ENCODE results near the gene BORCS8.
"Not testable (repeated sequence)": the region's sequence is repeated elsewhere in the genome, so short reads cannot be mapped to it uniquely, and the experiment has no call there.

BORCS8 gene

DNA sequence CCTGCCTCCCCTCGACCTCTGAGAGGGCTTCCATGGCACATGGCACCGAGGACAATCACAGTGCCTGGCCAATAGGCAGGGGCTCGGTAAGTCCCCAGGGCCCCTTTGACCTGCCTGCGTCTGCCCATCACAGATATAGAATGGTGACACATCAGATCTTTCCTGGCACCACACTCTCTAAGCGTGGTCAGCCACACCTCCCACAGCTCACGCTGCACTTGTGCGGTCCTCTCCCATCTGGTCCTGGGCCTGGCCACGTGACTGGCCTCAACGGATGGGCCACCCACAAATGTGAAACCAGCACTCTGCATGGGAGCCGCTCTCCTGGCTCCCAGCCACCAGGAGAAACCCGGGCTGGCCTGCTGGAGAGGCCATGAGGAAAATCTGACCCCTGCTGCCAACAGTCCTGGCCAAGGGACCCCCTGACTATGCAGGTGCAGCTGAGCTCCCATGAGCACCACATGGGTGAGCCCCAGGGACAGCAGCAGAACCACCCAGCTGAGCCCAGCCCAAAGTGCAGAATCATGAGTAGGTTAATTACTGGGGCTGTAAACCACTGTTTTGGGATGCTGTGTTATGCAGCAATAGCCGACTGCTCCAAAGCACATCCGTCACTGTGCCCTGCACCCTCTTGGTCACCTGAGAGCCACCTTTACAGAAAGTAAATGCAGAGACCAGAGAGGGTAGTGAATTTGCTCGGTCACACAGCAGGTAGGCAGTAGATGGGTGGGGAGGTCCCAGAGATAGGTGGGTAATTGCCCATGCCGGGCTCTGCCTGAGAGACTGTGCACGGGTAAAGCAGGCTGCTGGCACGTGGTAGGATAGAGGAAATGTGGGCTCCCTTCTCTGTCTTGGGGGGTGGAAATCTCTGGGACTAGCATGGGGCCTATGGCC, 12.2 kb downstream of the BORCS8 start:
- no peak for DNase-seq

DNA sequence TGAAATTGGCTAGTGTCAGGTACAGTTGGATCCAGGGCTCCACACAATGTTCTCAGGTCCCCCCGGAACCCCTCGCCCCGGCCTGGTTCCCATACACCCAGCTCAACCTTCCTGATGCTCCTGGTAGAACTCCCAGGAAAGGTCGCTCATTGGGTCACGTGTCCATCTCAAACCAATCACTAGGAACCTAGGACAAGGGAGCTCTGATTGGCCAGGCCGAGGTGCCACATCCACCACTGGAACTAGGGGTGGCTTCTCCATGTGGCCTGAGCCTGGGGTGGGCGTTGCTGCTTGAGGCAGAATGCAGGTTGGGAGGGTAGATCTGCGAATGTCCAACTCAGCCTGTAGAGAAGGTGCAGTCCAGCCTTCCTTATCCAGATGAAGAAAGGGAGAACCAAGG, 15.0 kb downstream of the BORCS8 start:
- DNase-seq: no peak

DNA sequence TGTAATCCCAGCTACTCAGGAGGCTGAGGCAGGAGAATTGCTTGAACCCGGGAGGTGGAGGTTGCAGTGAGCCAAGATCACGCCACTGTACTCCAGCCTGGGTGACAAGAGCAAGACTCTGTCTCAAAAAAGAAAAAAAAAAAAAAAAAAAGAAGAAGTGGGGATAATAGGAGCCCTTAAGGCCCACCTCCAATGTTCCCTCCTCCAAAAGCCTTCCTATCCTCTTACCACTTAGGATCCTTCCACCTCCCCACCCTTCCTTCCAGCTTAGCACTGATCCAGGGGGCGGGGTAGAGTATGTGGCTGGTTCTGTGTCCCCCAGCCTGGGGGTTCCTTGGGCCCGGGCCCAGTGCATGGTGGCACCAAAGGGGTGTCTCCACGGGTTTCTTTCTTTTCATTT, 18.7 kb downstream of the BORCS8 start:
- not testable (repeated sequence) for DNase-seq

DNA sequence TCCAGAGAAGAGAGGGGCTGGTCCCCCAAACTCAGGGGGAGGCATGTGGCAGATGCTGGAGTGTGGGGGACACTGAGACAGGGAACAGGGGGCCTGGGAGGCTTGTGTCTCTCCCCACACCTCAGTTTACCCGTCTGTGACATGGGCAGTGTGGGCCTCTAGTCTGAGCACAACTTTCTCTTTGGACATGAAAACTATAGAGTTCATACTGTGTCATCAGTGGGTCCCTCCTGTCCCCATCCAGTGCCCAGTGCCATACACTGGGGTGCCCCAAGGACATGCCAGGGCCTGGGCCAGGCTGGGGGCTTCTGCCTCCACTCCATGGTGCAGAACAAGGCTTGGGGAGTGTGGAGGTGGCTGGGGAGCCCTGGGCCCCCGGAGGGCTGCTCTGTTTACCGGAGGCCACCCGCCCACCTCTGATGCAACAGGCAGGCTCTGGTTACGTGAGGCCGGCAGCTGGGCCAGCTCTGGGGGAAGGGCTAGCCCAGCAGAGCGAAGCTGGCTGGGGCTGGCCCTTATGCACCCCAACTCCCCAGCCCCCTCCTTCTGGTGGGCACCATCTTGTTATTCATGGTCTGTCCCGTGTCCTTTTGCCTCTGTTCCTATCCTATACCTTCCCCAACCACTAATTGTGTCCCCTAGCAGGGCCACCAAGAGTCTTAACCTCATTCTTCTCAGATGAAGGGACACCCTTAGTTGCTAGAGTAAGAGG, 20.0 kb downstream of the BORCS8 start:
- no peak for DNase-seq

DNA sequence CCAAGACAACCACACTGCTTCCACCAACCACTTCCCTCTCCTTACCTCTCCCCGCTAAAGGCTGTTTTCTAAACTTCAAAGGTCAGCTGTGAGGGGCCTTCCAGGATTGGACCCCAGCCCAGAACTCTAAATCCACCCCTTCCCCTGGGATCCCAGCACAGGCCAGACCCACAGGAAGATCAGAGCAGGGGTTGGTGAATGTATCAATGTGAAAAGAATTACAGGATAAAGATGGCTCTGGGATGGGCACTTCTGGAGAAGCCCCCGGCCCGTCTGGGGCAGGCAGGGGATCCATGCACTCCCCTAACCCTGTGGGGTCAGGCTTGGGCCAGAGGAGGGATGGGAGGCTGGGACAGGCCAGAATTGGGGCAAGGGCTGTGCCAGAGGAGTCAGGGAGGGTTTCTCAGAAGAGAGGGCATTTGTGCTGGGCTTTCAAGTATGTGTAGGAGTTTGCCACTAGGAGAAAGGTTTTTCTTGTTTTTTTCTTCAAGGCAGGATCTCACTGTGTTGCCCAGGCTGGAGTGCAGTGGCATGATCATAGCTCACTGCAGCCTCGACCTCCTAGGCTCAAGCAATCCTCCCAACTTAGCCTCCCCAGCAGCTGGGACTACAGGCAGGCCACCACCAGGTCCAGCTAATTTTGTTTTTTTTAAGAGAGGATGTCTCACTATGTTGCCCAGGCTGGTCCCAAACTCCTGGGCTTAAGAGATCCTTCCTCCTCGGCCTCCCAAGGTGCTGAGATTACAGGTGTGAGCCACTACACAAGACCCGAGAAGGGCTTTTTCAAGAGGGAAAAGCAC, 20.9 kb downstream of the BORCS8 start:
- DNase-seq: no peak

DNA sequence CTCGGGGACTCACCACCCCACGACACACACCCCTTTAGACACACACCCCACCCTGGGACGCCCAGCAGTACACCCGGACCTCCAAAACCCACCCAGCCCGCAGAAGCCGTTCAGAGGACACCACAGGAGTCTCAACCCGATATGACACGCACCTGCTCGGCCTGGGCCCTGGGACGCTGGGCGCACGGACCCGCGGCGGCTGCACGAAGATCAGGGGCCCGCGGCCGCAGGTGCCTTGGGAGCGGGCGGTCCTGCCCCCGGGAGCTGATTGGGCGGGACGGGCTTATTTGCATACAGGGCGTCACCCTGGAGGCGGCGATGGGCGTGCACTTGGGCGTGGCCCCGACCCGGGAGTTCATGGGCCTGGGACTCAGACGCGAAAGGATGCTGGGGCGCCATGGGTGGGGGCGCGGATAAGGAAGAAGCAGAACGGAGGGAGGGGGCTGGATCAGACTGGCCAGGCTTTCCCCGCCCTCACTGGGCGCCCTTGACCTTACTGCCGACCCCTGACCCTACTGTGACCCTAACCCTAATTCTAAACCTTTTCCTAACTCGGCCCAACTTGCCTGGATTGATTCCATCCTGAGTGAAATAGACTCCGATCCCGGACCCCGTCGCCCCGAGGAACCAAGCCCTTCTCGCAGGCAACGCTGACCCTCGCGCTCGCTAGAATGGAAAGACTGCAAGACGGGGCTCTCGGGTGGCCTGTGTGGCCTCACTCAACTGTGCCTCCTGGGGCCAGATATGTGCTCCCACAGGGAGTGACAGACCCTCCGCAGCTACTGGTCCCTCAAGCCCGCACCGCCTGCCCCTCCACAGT, 21.7 kb downstream of the BORCS8 start, which contains the start of gene MEF2B:
TSS of gene MEF2B (minus strand) at position 211 of the 820 bp plus-strand sequence. CDS start 19,528 bp downstream, outside the sequence.
- DNase-seq: peak; percentile 22 to 68 (median 50)

DNA sequence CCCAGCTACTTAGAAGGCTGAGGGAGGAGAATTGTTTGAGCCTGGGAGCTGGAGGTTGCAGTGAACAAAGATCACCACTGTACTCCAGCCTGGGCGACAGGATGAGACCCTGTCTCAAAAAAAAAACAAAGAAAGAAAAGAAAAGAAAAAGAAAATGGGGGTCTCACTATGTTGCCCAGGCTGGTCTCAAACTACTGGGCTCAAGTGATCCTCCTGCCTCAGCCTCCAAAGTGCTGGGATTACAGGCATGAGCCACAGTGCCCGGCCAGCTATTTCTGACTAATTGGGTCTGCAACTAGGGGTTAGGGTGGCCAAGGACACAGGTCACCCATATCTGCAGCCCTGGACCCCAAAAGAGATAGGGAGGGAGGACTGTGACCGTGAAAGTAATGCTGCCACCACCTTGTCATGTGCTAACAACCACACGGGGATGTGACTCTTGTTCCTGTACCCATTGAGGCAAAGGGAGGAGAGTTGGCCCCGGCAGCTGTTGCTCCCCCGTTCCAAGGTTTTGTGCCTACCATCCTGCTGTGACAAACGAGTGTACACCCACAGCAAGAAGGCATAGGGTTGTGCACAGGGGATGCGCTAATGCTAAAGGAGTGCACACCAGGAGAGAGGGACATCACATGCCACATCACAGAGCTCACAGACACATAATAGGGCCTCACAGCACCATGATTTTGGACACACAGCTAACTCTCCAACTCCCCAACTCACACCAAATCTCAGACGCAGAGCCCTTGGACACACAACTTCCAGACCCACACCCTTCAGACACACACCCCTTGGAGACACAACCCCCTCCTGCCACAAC, 22.5 kb downstream of the BORCS8 start:
- no peak for DNase-seq

DNA sequence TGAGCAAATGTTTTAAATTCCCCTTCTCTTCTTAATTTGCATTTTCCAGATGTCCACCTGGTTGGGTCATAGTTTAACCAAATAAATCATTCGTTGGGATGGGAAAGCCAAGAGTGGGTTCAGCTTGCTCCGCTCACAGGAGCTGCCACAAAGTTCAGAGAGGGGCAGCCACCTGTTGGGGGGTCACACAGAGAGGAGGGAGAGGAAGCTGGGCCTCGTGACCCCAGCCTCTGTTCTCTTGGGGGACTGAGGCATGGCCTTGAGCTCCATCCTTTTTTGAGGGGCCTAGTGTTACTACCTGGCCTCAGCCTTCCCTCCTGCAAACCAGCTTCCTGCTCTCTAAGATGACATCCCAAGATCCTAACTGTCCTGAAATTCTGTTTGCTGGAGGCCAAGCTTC, 24.3 kb downstream of the BORCS8 start:
- no peak for DNase-seq

DNA sequence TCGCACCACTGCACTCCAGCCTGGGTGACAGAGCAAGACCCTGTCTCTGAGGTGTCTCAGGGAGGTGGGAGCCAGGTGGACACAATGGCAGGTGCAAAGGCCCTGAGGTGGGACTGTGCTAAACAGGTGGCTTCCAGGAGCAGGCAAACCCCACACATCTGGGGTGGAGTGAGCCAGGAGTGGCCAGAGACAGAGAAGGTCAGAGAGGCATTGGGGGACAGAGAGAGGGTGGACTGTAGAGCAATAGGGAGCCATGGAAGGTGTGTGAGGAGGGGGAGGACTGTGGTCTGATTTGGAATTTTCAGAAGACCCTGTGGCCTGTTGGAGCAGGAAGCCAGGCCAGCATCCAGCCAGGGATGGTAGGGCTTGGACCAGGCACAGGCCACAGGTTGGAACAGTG, 26.6 kb downstream of the BORCS8 start:
- no peak for DNase-seq

DNA sequence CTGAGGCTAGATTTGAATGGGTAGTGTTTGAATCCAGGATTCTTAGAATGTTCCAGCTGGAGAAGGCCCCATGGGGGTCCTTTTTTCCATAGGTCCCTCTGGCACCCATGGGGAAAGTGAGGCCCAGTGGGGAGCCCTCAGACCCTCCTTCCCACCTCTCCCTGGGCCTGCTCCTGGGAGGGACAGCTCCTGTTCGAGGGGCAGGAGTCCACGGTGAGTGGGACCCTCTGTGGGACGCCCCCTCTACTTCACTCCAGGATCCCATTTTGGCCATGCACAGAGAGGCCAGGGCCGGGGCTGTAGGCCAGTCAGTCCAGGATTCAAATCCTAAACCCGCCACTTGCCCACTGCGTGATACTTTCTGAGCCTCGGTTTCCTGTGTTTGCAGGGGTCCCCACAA, 29.5 kb downstream of the BORCS8 start:
- DNase-seq: no peak

DNA sequence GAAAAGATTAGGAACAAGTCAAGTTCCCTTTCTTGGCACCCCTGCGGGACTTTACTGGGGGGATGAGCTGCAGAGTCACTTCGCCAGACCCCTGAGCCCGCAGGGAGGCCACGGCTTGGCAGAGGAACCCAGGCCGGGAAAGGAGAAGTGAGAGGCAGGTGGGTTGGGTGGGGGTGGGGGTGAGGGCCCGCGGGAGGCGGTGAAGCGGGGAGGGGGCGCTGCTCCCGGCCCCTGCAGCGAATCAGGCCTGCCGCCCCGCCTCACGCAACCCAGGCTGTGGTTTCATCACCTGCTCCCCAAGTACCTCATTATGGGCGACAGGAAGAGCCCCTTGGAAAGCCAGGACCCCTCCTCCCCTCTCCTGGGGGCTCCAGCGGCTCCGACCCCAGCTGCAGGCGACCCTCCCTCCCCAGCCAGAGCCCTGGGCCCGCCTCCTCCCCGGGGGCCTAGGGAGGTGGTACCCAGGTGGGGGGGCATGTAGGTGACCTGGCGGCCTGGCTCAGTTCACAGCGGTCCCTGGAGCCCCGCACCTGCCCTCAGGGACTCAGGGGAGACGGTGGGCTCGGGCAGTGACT, 31.4 kb downstream of the BORCS8 start:
- no peak for DNase-seq

DNA sequence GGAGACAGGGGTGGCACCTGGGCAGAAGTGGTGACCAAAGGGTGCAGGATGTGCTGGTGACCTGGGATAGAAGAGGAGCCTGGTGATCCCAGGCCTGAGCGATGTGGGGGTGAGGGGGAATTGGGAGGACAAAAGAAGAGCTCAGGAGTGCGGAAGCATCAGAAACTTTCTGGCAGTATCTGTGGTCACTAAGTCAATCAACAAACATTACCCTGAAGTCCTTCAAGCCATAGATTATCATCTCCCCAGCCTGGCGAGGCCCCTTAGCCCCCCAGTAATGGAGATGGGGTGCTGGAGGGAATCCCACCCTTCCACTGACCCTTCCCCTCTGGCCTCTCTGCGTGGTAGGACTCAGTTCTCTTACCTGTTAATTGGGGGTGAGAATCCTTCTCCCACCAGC, 32.4 kb downstream of the BORCS8 start:
- no peak for DNase-seq

DNA sequence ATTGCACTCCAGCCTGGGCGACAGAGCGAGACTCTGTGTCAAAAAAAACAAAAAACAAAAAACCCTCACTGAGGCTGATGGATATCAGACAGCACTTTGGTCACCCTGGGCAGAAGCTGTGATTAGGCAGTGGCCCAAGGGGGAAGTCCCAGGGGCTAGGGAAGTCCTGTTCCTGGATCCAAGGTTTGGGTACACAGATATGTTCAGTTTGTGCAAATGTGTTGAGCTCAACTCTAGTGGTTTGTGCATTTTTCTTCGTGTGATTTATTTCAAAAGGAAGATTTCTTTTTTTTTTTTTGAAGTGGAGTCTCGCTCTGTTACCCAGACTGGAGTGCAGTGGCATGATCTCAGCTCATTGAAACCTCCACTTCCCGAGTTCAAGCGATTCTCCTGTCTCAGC, 34.1 kb downstream of the BORCS8 start:
- no peak for DNase-seq

DNA sequence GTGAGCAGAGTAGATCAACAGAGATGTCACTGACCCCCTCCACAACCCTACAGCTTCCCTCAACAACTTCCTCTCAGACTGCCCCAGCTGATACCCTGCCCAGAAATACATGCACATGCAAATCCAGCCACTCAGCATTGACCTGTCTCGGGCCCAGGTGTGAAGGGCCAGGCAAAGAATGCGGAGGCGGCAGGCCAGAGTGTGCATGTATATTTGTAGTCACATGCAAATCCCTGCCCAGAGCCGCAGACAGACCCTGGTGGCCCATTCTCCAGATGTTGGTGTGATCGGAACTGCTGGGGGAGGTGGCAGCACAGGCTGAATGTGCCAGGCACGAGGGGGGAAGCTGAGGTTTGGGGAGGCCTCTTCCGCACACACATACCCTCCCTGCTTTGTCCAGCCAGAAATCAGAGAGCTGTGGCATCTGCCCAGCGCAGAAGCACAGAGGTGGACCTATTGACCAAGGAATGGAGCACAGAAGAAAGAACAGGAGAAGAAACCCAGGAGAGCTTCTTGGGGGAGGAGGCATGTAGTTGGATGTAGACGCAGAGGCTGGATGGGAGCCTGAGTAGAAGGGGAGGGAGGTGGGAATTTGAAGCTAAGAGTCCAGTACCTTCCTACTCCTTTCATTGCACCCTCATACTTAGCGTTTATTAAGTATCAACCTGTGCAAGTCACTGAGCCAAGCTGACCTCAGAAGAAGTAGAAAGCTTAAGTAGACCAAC, 36.3 kb downstream of the BORCS8 start:
- DNase-seq: no peak

DNA sequence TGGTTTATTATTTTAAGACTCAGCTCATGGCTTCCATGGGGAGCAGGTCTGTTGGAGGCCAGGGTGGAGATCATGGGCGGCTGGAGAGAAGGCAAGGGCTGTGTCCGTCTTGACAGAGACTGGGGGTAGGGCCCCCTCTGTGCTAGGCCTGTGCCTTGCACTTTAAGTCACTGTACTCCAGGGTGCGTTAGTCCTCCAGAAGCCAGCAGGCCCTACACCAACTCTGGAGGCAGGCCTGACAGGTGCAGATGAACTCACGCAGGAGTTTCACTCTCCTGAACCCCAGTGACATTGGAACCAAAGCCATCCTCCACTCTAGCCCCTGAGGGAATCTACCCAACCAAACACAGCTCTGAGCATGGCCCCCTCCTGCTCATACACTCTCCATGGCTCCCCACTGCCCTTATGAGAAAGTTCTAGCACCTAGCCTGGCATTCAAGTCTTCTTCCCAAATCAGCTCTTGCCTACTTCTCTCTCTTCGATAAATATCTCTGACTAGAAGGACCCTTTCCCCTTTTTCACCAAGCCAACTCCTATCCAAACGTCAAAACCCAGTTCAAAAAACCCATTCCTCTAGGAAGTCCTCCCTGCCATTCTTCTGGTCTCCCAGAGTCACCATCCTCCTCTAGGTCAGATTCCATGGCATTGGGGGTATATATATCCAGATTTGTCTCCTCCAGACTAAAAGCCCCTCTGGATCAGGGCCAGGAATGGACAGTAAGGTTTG, 37.0 kb downstream of the BORCS8 start:
- no peak for DNase-seq

DNA sequence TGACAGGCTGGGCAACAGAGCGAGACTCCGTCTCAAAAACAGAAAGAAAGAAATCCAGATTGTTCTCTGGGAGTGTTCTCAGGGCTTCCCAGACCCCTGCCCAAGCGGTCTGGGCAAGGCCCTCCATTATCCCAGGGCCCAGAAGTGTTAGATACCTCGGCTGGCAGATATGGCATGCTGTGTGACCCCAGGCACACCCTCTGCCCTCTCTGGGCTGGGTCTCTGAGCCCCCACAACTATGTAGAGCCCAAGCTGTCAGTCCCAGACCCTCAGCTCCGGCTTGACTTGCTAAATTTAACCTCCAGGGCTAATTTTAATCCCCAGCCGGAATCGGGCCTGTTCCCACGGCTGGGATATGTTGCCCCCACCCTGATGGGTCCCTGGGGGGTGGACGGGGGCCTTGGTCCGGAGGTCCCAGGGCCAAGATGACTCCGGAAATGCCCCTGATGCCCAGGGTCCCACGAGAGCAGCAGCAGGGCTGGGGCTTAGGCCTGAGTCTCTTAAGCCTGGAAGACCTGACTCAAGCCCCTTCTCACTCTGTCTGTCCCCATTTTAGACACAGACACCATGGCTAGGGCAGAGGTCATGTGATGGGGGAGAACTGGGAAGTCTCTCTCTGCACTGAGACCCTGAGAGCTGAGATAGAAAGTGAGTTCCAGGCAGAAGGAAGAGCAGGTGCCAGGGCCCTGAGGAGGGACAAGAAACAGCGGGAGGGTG, 39.1 kb downstream of the BORCS8 start:
- no peak for DNase-seq

DNA sequence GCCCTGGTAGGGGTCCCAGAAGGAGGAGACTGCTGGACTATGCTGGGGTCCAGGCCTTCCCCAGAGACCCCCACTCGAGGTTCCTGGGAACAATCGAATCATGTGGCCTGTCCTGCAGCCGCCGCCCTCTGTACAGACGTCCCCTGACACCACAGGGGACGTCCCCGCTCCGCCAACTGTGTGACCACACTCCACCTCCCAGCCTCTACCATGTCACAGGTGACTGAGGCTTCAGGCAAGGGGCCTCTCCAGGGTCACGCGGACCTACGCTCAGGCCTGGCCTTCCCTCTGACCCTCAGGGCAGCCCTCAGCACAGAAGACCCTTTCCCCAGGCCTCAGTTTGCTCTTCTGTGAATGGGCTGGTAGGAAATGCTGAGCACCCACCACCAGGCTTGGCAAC, 40.5 kb downstream of the BORCS8 start:
- no peak for DNase-seq

DNA sequence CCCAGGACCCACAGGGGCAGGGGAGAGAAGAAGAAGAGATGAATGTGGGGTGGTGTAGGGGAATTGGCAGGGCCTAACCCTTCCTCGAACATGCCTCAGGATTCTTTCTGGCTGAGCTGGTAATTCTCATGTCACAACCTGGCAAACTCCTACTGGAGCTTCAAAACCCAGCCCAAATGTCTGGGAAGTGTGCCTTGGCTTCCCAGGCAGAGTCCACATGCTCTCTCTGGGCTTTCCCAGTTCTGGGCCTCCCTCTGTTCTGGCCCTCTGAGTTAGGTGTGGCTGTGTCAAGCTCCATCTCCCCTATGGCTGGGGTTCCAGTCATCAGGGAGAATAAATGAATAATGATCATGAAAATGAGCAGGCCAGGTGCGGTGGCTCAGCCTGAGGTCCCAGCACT, 42.5 kb downstream of the BORCS8 start:
- no peak for DNase-seq

DNA sequence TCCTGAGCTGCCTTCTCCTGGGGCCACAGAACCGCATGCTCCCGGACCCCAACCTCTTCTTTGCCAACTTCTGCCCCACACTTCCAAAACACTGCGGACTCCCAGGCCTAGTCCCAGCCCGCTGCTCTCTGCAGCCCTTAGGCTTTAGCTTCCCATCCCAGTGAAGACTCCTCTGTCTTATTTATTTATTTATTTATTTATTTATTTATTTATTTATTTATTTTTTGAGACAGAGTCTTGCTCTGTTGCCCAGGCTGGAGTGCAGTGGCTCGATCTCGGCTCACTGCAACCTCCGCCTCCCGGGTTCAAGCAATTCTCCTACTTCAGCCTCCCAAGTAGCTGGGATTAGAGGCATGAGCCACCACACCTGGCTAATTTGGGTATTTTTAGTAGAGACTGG, 43.4 kb downstream of the BORCS8 start:
- not testable (repeated sequence) for DNase-seq

Data from activated naive CD4-positive, alpha-beta T cell (primary cell).